Kidney (tissue), 14 donors: Measurements from ENCODE around the gene TRAPPC8. TPM values are rescaled to one million over a fixed set of nuclear protein-coding genes. Genes with fewer than 3 reads are reported as not detected.
A peak's percentile ranks its signal among the peaks of the same experiment; 100 is the strongest.

Experiments
- DNase-seq, 5 donors: peaks; one replicate each; pipeline ENCODE4 v3.0.0-alpha.2; 2013 to 2020
- FAIRE-seq: peaks from 2 replicates; lab custom pipeline; 2012; peaks lifted over from hg19 to GRCh38; lab: Jason Lieb, UNC
- H3K27ac ChIP-seq, 2 donors: one replicate each; pipeline ENCODE4 v1.7.0; 2013; ENCODE audit warnings: low read depth in 2 of 2, low read length in 2 of 2, inconsistent platforms in 1 of 2
- H3K27me3 ChIP-seq: one replicate; pipeline ENCODE4 v1.7.1; 2013; ENCODE audit warnings: low read length, inconsistent platforms; ENCODE audit not compliant: control insufficient read depth, insufficient read depth
- H3K36me3 ChIP-seq, 3 donors: one replicate each; pipeline versions ENCODE4 v1.7.0 to v1.7.1; 2013; ENCODE audit warnings: low read length in 3 of 3, control low read depth in 1 of 3, inconsistent platforms in 1 of 3; ENCODE audit not compliant: insufficient read depth in 3 of 3, control insufficient read depth in 2 of 3
- H3K4me1 ChIP-seq, 3 donors: one replicate each; pipeline versions ENCODE4 v1.7.0 to v1.7.1; 2013; ENCODE audit warnings: low read length in 3 of 3, inconsistent platforms in 1 of 3, low read depth in 1 of 3; ENCODE audit not compliant: control insufficient read depth in 2 of 3, insufficient read depth in 2 of 3
- H3K4me3 ChIP-seq, 3 donors: one replicate each; pipeline versions ENCODE4 v1.7.0 to v1.8.1; 2013; ENCODE audit warnings: low read length in 3 of 3, control low read depth in 1 of 3, inconsistent platforms in 1 of 3
- H3K9ac ChIP-seq, 3 donors: one replicate each; pipeline versions ENCODE4 v1.7.0 to v1.7.1; 2013; ENCODE audit warnings: low read length in 3 of 3, control low read depth in 1 of 3, inconsistent platforms in 1 of 3
- H3K9me3 ChIP-seq, 3 donors: one replicate each; pipeline versions ENCODE4 v1.7.0 to v1.7.1; 2013; ENCODE audit warnings: low read length in 3 of 3, control low read depth in 1 of 3, inconsistent platforms in 1 of 3; ENCODE audit not compliant: control insufficient read depth in 2 of 3, insufficient read depth in 1 of 3
- CTCF ChIP-seq: IDR thresholded peaks from 3 replicates; pipeline ENCODE4 v1.5.1; 2012; ENCODE audit warnings: mild to moderate bottlenecking, moderate library complexity, borderline replicate concordance; ENCODE audit not compliant: insufficient read depth; ENCODE audit errors: extremely low read depth
- intact Hi-C: fragments of 100-400 bp; cut with DNase I; formaldehyde crosslinking; loops from one replicate; pipeline ENCODE4 v1.11.1; 2022
- polyA plus RNA-seq: library from polyadenylated mRNA; stranded (reverse); fragments of 350-450 nt; fragmentation: Illumina TruSeq; extraction: RNeasy Lipid Tissue Mini Kit (QIAGEN cat#74804); gene quantifications from one replicate; pipeline ENCODE4 v1.2.3, GENCODE V29; 2014; ENCODE audit warnings: low read depth, low replicate concordance; ENCODE audit not compliant: insufficient read depth
- total RNA-seq: library from RNA; stranded (reverse); fragmentation: NEBNext Ultra II Directional; extraction: Animal tissue kit (Norgen Biotek cat#: 25700); gene quantifications from one replicate; pipeline ENCODE4 v1.2.1, GENCODE V29; 2021
- donor health status: control.
- donor health status: control.
- donor health status: control.
- donor health status: control.
- donor health status: control.
- donor health status: DM: yes; HTN: yes; CAD: no.
- donor health status: Normal renal cell carcinoma (clear cell type).

The TRAPPC8 gene
- total and polyA plus RNA-seq, 2 donors from 2014 or later, result 28.7 to 44.6 TPM

GRCh38 chr18:31821545-31822171 lies 121.3 kb downstream of the TRAPPC8 start:
- Histone ChIP-seq H3K9me3 (no peaks in the 10 kb centered on the region), H3K9ac (no peak overlapping the region), H3K27ac (no peak overlapping the region), H3K4me1 (no peaks in the 10 kb centered on the region), H3K27me3 (no peaks in the 10 kb centered on the region), H3K4me3 (no peak overlapping the region), H3K36me3 (no peaks in the 10 kb centered on the region)
- no peak for TF ChIP-seq CTCF
- no peak for FAIRE-seq
- no peak for DNase-seq
- intact Hi-C loops, result no loop called here

- Histone ChIP-seq H3K27ac (no peak overlapping the region), H3K9ac (no peak overlapping the region), H3K36me3 (no peaks in the 10 kb centered on the region), H3K9me3 (no peaks in the 10 kb centered on the region), H3K4me1 (no peaks in the 10 kb centered on the region), H3K27me3 (no peaks in the 10 kb centered on the region), H3K4me3 (no peak overlapping the region)
- DNase-seq (no peak), FAIRE-seq (no peak)
- intact Hi-C loops, result no loop called here
- no peak for TF ChIP-seq CTCF
Measured at GRCh38 chr18:31819925-31820229, 123.1 kb downstream of the TRAPPC8 start.

GRCh38 chr18:31819106-31819924 lies 123.6 kb downstream of the TRAPPC8 start:
- H3K27ac ChIP-seq, result no peak overlapping the region
- H3K9me3 ChIP-seq, result no peaks in the 10 kb centered on the region
- peak; percentile 46 for TF ChIP-seq CTCF
- no peaks in the 10 kb centered on the region for H3K4me1 ChIP-seq
- FAIRE-seq (peak; percentile 72), DNase-seq (peak in 3 of 5 donors; percentile 15 to 76 (median 74))
- no peak overlapping the region for H3K4me3 ChIP-seq
- H3K36me3 ChIP-seq, result no peaks in the 10 kb centered on the region
- intact Hi-C loops, result no loop called here
- H3K9ac ChIP-seq, result no peak overlapping the region
- no peaks in the 10 kb centered on the region for H3K27me3 ChIP-seq
